ENCODE measurements around the gene GRIK2. TPM values are rescaled to one million over a fixed set of nuclear protein-coding genes. Genes with fewer than 3 reads are reported as not detected.

Gene GRIK2
- polyA plus RNA-seq, 1 donor, result 3.1 TPM

GRCh38 chr6:101722991-101723579, 329.6 kb downstream of the GRIK2 start:
- no peak for DNase-seq

- DNase-seq, result no peak
Observed at GRCh38 chr6:101728388-101728787, 334.9 kb downstream of the GRIK2 start.

GRCh38 chr6:101728956-101729355, 335.4 kb downstream of the GRIK2 start:
- no peak for DNase-seq

GRCh38 chr6:101730954-101731353, 337.4 kb downstream of the GRIK2 start:
- no peak for DNase-seq

GRCh38 chr6:101733899-101734298, 340.4 kb downstream of the GRIK2 start:
- no peak for DNase-seq

GRCh38 chr6:101738481-101738880, 345.0 kb downstream of the GRIK2 start:
- no peak for DNase-seq

- DNase-seq, result no peak
Observed at GRCh38 chr6:101740631-101741030, 347.1 kb downstream of the GRIK2 start.

GRCh38 chr6:101741474-101742171, 348.1 kb downstream of the GRIK2 start:
- no peak for DNase-seq

GRCh38 chr6:101747160-101747559, 353.7 kb downstream of the GRIK2 start:
- DNase-seq, result no peak

- DNase-seq, result no peak
Observed at GRCh38 chr6:101747716-101748115, 354.2 kb downstream of the GRIK2 start.

GRCh38 chr6:101755931-101756330, 362.4 kb downstream of the GRIK2 start:
- no peak for DNase-seq

GRCh38 chr6:101758368-101758767, 364.9 kb downstream of the GRIK2 start:
- DNase-seq, result no peak

- DNase-seq, result no peak
Observed at GRCh38 chr6:101760843-101761621, 367.5 kb downstream of the GRIK2 start.

- DNase-seq, result no peak
Observed at GRCh38 chr6:101762851-101763250, 369.3 kb downstream of the GRIK2 start.

GRCh38 chr6:101765281-101765680, 371.8 kb downstream of the GRIK2 start:
- DNase-seq, result no peak

GRCh38 chr6:101770116-101770515, 376.6 kb downstream of the GRIK2 start:
- DNase-seq, result no peak

- no peak for DNase-seq
Observed at GRCh38 chr6:101776919-101777350, 383.4 kb downstream of the GRIK2 start.

- DNase-seq, result no peak
Observed at GRCh38 chr6:101777646-101778045, 384.1 kb downstream of the GRIK2 start.

- no peak for DNase-seq
Observed at GRCh38 chr6:101779051-101779844, 385.7 kb downstream of the GRIK2 start.

GRCh38 chr6:101783287-101783686, 389.8 kb downstream of the GRIK2 start:
- no peak for DNase-seq

GRCh38 chr6:101784094-101784493, 390.6 kb downstream of the GRIK2 start:
- DNase-seq, result no peak

- no peak for DNase-seq
Observed at GRCh38 chr6:101799531-101799930, 406.0 kb downstream of the GRIK2 start.

GRCh38 chr6:101800598-101800997, 407.1 kb downstream of the GRIK2 start:
- DNase-seq, result no peak

Data from hindlimb muscle (tissue), 1 donor.